H9 (cell line): ENCODE results near the gene TTYH2. TPM values are rescaled to one million over a fixed set of nuclear protein-coding genes. Genes with fewer than 3 reads are reported as not detected.

Source experiments
- DNase-seq: peaks from one replicate; pipeline ENCODE4 v3.0.0-alpha.2; 2017
- H2AFZ ChIP-seq: one replicate; pipeline ENCODE4 v1.6.1; 2013; ENCODE audit warnings: mild to moderate bottlenecking, low read length, control low read depth, moderate library complexity
- H2AK5ac ChIP-seq: 2 replicates; pipeline ENCODE4 v1.6.1; 2013; ENCODE audit warnings: low read length, control low read depth, mixed read lengths; ENCODE audit not compliant: insufficient read length
- H2BK120ac ChIP-seq: one replicate; pipeline ENCODE4 v1.6.1; 2013; ENCODE audit warnings: low read depth, mild to moderate bottlenecking, low read length, control low read depth, inconsistent platforms; ENCODE audit not compliant: poor library complexity, severe bottlenecking
- H2BK12ac ChIP-seq: 2 replicates; pipeline ENCODE4 v1.6.1; 2013; ENCODE audit warnings: low read length, control low read depth, mixed read lengths, low read depth; ENCODE audit not compliant: insufficient read length
- H2BK15ac ChIP-seq: 2 replicates; pipeline ENCODE4 v1.6.1; 2013; ENCODE audit warnings: low read depth, low read length, control low read depth
- H2BK20ac ChIP-seq: one replicate; pipeline ENCODE4 v1.6.1; 2013; ENCODE audit warnings: low read depth, mild to moderate bottlenecking, low read length, control low read depth, inconsistent platforms; ENCODE audit not compliant: poor library complexity, severe bottlenecking
- H2BK5ac ChIP-seq: 2 replicates; pipeline ENCODE4 v1.6.1; 2013; ENCODE audit warnings: low read length, control low read depth, mixed read lengths; ENCODE audit not compliant: insufficient read length
- H3K14ac ChIP-seq: 2 replicates; pipeline ENCODE4 v1.6.1; 2013; ENCODE audit warnings: low read length, control low read depth; ENCODE audit not compliant: insufficient read depth
- H3K18ac ChIP-seq: 2 replicates; pipeline ENCODE4 v1.6.1; 2013; ENCODE audit warnings: low read depth, mild to moderate bottlenecking, mixed read lengths, low read length, control low read depth; ENCODE audit not compliant: insufficient read length
- H3K23ac ChIP-seq: 2 replicates; pipeline ENCODE4 v1.6.1; 2013; ENCODE audit warnings: low read length, control low read depth, mixed read lengths, low read depth; ENCODE audit not compliant: insufficient read length
- H3K23me2 ChIP-seq: 2 replicates; pipeline ENCODE4 v1.6.1; 2013; ENCODE audit warnings: low read depth, mild to moderate bottlenecking, mixed read lengths, low read length, control low read depth; ENCODE audit not compliant: insufficient read length, poor library complexity, severe bottlenecking
- H3K27ac ChIP-seq: 2 replicates; pipeline ENCODE4 v1.5.1; 2013; ENCODE audit warnings: low read length, control low read depth, mixed read lengths, low read depth; ENCODE audit not compliant: insufficient read length
- H3K27me3 ChIP-seq: 2 replicates; pipeline ENCODE4 v1.6.1; 2013; ENCODE audit warnings: low read length, control low read depth, inconsistent platforms; ENCODE audit not compliant: insufficient read depth
- H3K4ac ChIP-seq: 2 replicates; pipeline ENCODE4 v1.6.1; 2013; ENCODE audit warnings: low read depth, mild to moderate bottlenecking, control low read depth, inconsistent platforms, low read length, moderate library complexity
- H3K4me1 ChIP-seq: 2 replicates; pipeline ENCODE4 v1.6.1; 2013; ENCODE audit warnings: low read length, control low read depth, inconsistent platforms; ENCODE audit not compliant: insufficient read depth
- H3K4me2 ChIP-seq: 2 replicates; pipeline ENCODE4 v1.6.1; 2013; ENCODE audit warnings: low read length, control low read depth, mixed read lengths; ENCODE audit not compliant: insufficient read length, insufficient read depth
- H3K56ac ChIP-seq: 2 replicates; pipeline ENCODE4 v1.6.1; 2013; ENCODE audit warnings: low read depth, mild to moderate bottlenecking, mixed read lengths, low read length, control low read depth; ENCODE audit not compliant: insufficient read length
- H3K79me1 ChIP-seq: 2 replicates; pipeline ENCODE4 v1.6.1; 2013; ENCODE audit warnings: low read depth, mild to moderate bottlenecking, moderate library complexity, low read length, control low read depth, inconsistent platforms; ENCODE audit not compliant: insufficient read depth, poor library complexity, severe bottlenecking
- H3K79me2 ChIP-seq: 2 replicates; pipeline ENCODE4 v1.6.1; 2013; ENCODE audit warnings: low read length, control low read depth, inconsistent platforms; ENCODE audit not compliant: insufficient read depth
- H3K9ac ChIP-seq: 2 replicates; pipeline ENCODE4 v1.6.1; 2013; ENCODE audit warnings: low read length, control low read depth, mixed read lengths; ENCODE audit not compliant: insufficient read length; ENCODE audit errors: extremely low read depth
- H3K9me3 ChIP-seq: one replicate; pipeline ENCODE4 v1.6.1; 2013; ENCODE audit warnings: low read depth, low read length, inconsistent platforms; ENCODE audit not compliant: control insufficient read depth
- H3T11ph ChIP-seq: one replicate; pipeline ENCODE4 v1.6.1; 2013; ENCODE audit warnings: mild to moderate bottlenecking, low read length, control low read depth, inconsistent platforms
- H4K20me1 ChIP-seq: one replicate; pipeline ENCODE4 v1.6.1; 2013; ENCODE audit not compliant: control insufficient read depth, insufficient read length, insufficient read depth
- H4K5ac ChIP-seq: 2 replicates; pipeline ENCODE4 v1.6.1; 2013; ENCODE audit warnings: low read depth, mild to moderate bottlenecking, mixed read lengths, low read length, control low read depth; ENCODE audit not compliant: insufficient read length
- H4K8ac ChIP-seq: replicated peaks from 2 replicates; pipeline ENCODE4 v1.6.1; 2013; ENCODE audit warnings: low read length, control low read depth, mixed read lengths, low read depth; ENCODE audit not compliant: insufficient read length
- H4K91ac ChIP-seq: 2 replicates; pipeline ENCODE4 v1.6.1; 2013; ENCODE audit warnings: low read depth, mild to moderate bottlenecking, moderate library complexity, mixed read lengths, low read length, control low read depth; ENCODE audit not compliant: insufficient read length
- H3K27ac Mint-ChIP-seq, 3 experiments: 2 replicates in 2 of 3; 3 replicates in 1 of 3; pipeline ENCODE4 v1.8.0; 2020 to 2021; ENCODE audit warnings: mixed read lengths in 3 of 3, mild to moderate bottlenecking in 1 of 3, moderate library complexity in 1 of 3
- H3K27me3 Mint-ChIP-seq: 2 replicates; pipeline ENCODE4 v1.8.0; 2021; ENCODE audit warnings: low read depth, mild to moderate bottlenecking, moderate library complexity, mixed read lengths
- H3K36me3 Mint-ChIP-seq, 3 experiments: 2 replicates in 2 of 3; 3 replicates in 1 of 3; pipeline ENCODE4 v1.8.0; 2020 to 2021; ENCODE audit warnings: low read depth in 3 of 3, mixed read lengths in 3 of 3; ENCODE audit not compliant: insufficient read depth in 1 of 3
- H3K4me1 Mint-ChIP-seq, 2 experiments: 2 replicates each; pipeline ENCODE4 v1.8.0; 2020; ENCODE audit warnings: mixed read lengths in 2 of 2
- H3K4me3 Mint-ChIP-seq, 2 experiments: 2 replicates in 1 of 2; 3 replicates in 1 of 2; pipeline ENCODE4 v1.8.0; 2020 to 2021; ENCODE audit warnings: mild to moderate bottlenecking in 2 of 2, mixed read lengths in 2 of 2, moderate library complexity in 1 of 2
- H3K9me3 Mint-ChIP-seq, 2 experiments: 2 replicates in 1 of 2; 3 replicates in 1 of 2; pipeline ENCODE4 v1.8.0; 2020; ENCODE audit warnings: mild to moderate bottlenecking in 2 of 2, mixed read lengths in 2 of 2, moderate library complexity in 1 of 2
- CTCF ChIP-seq: fragments of 200-600 bp; sonication (generic); conservative IDR thresholded peaks from 3 replicates; pipeline ENCODE4 v1.8.0; 2021; ENCODE audit warnings: antibody characterized with exemption, mild to moderate bottlenecking
- WGBS: extraction: QIAGEN DNeasy Blood & Tissue Kit; methylation state at CpG from one replicate; pipeline ENCODE4 v1.1.7; 2013; ENCODE audit warnings: missing lambda C conversion rate, low lambda C conversion rate, mixed read lengths; ENCODE audit not compliant: insufficient read length; ENCODE audit errors: extremely low coverage; 5-methylcytosine and 5-hydroxymethylcytosine counted together
- total RNA-seq: library from RNA; stranded (reverse); gene quantifications from 2 replicates; pipeline ENCODE4 v1.2.1, GENCODE V29; 2021

The TTYH2 gene
- total RNA-seq, 1 experiment from 2014 or later = 1.6 TPM

- no peaks in the 10 kb centered on the region for H3K23me2 ChIP-seq
- no peak overlapping the region for H4K8ac ChIP-seq
- no peaks in the 10 kb centered on the region for H3K9me3 ChIP-seq
- H3T11ph ChIP-seq = no peak overlapping the region
- H2BK15ac ChIP-seq = no peak overlapping the region
- no peaks in the 10 kb centered on the region for H3K4me1 ChIP-seq
- H3K4ac ChIP-seq = no peak overlapping the region
- H3K27ac ChIP-seq = no peak overlapping the region
- H2AFZ ChIP-seq = no peak overlapping the region
- H3K4me1 Mint-ChIP-seq = 0 out of 4 replicates have a peak, but pooled peaks cover 0 to 1% of the 10 kb centered on the region in 2 experiments
- no peak overlapping the region for H2BK120ac ChIP-seq
- H3K18ac ChIP-seq = no peak overlapping the region
- H3K79me2 ChIP-seq = no peaks in the 10 kb centered on the region
- no peak overlapping the region for H2AK5ac ChIP-seq
- no peak overlapping the region for H3K23ac ChIP-seq
- WGBS = no CpG with 5 or more reads among the region's 7 CpGs
- H2BK5ac ChIP-seq = no peak overlapping the region
- H3K27me3 ChIP-seq = no peaks in the 10 kb centered on the region
- H3K9ac ChIP-seq = no peak overlapping the region
- peaks cover 2 to 4% of the 10 kb centered on the region in 2 experiments; a peak in 3 of 5 replicates for H3K9me3 Mint-ChIP-seq
- H3K79me1 ChIP-seq = no peaks in the 10 kb centered on the region
- no peak overlapping the region for H4K91ac ChIP-seq
- H3K14ac ChIP-seq = no peak overlapping the region
- no peak for DNase-seq
- H3K4me3 Mint-ChIP-seq = no peak overlapping the region
- H2BK12ac ChIP-seq = no peak overlapping the region
- H3K27me3 Mint-ChIP-seq = peaks cover 33% of the 10 kb centered on the region
- no peak overlapping the region for H3K56ac ChIP-seq
- no peaks in the 10 kb centered on the region for H4K20me1 ChIP-seq
- H2BK20ac ChIP-seq = no peak overlapping the region
- TF ChIP-seq CTCF = no peak
- H4K5ac ChIP-seq = no peak overlapping the region
- H3K4me2 ChIP-seq = no peak overlapping the region
- H3K27ac Mint-ChIP-seq = no peak overlapping the region
- no peaks in the 10 kb centered on the region; a peak in 1 of 7 replicates for H3K36me3 Mint-ChIP-seq
Measured at GRCh38 chr17:74298778-74299177, 85.4 kb downstream of the TTYH2 start.
